ENCODE results near the gene CTNNA1.

DNA sequence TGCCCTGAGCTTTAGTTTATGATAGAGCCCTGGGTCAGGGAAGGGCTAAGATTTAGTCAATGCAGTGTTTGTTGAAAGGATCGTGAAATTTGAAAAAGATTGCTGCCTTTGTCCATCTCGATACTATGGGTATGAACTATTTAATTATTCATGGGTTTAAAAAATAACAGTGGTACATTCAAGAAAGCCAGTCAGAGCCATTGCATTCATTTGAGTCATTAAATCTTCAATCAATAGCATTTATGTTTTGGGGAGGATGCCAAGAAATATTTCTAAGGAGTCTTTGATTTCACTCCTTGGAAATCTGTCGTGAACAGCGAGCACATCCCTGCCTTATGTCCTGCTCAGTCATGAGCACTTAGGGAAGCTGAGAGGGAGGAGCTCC lies 176.3 kb downstream of the CTNNA1 start:
- TF ChIP-seq, protein P1, sequence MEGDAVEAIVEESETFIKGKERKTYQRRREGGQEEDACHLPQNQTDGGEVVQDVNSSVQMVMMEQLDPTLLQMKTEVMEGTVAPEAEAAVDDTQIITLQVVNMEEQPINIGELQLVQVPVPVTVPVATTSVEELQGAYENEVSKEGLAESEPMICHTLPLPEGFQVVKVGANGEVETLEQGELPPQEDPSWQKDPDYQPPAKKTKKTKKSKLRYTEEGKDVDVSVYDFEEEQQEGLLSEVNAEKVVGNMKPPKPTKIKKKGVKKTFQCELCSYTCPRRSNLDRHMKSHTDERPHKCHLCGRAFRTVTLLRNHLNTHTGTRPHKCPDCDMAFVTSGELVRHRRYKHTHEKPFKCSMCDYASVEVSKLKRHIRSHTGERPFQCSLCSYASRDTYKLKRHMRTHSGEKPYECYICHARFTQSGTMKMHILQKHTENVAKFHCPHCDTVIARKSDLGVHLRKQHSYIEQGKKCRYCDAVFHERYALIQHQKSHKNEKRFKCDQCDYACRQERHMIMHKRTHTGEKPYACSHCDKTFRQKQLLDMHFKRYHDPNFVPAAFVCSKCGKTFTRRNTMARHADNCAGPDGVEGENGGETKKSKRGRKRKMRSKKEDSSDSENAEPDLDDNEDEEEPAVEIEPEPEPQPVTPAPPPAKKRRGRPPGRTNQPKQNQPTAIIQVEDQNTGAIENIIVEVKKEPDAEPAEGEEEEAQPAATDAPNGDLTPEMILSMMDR (conservative IDR thresholded peaks at IDR 0.05; ENCODE audit: low read depth, low read length) = no peak
- no peak for TF ChIP-seq EZH2 (IDR thresholded peaks at IDR 0.05; ENCODE audit: low read length, unreplicated experiment)
- no peak for TF ChIP-seq EZH2phosphoT487 (IDR thresholded peaks at IDR 0.05; ENCODE audit: borderline replicate concordance, low read length)

Data from PC-3 (cell line).